ENCODE measurements around the gene RNF220. TPM values are rescaled to one million over a fixed set of nuclear protein-coding genes. Genes with fewer than 3 reads are reported as not detected.

RNF220 gene
- total and polyA plus RNA-seq, 9 of the 15 experiments (the other 6 are each of a cell fraction or from before 2014, with no cell fraction given) = 5.1 to 117 (median 66.9) TPM

GRCh38 chr1:44643721-44644334 is 238.8 kb downstream of the RNF220 start:
- Histone ChIP-seq H4K20me1 (replicated peaks; ENCODE audit: control insufficient read depth, insufficient read depth, low read length) (peaks cover 5% of the 10 kb centered on the region; the same call in 1 of the 2 replicates), H3K27me3 (ENCODE audit: control insufficient read depth in 2 of 2, insufficient read depth in 2 of 2, low read length in 2 of 2) (no peaks in the 10 kb centered on the region), H2AFZ (ENCODE audit: low read depth, low read length) (no peak overlapping the region), H3K4me3 (no peak overlapping the region), H3K9me1 (ENCODE audit: control insufficient read depth, insufficient read depth, low read length) (peaks cover 2% of the 10 kb centered on the region), H3K9ac (ENCODE audit: insufficient read depth in 1 of 2, low read depth in 2 of 2, low read length in 2 of 2) (peak overlapping the region in 1 of 2 experiments; percentile 57; a peak in 1 of 4 replicates), H3K4me1 (replicated peaks in 1 of 2; ENCODE audit: control insufficient read depth in 2 of 2, insufficient read depth in 2 of 2, low read length in 2 of 2) (peaks cover 4 to 10% of the 10 kb centered on the region in 2 experiments; a peak in 4 of 5 replicates), H3K79me2 (ENCODE audit: control insufficient read depth, insufficient read depth, low read length) (peaks cover 4% of the 10 kb centered on the region; the same call in 1 of the 3 replicates), H3K9me3 (replicated peaks; ENCODE audit: control insufficient read depth, insufficient read depth, low read depth, low read length) (no peaks in the 10 kb centered on the region), H3K36me3 (ENCODE audit: control insufficient read depth, insufficient read depth, low read length) (peaks cover 97% of the 10 kb centered on the region), H3K27ac (ENCODE audit: extremely low read depth, low read depth, low read length) (no peak overlapping the region), H3K4me2 (ENCODE audit: insufficient read depth, low read length) (no peak overlapping the region)
- BruUV-seq (replicated peaks) = no TSS peak
- intact Hi-C loops (cut with micrococcal nuclease) (no loop called here), in situ Hi-C loops (cut with MboI) (no loop called here)
- CTCF ChIA-PET (ENCODE audit: low intra/inter-chr PET ratio) = no interaction called here
- ATAC-seq = no peak
- no peak for FAIRE-seq
- POLR2A ChIA-PET = interaction anchor here (0.6 to 21.3 kb wide), 4 partner anchors 1 to 29 kb away, joined by 3 to 328 read pairs (median 166); no protein-coding TSS in a partner anchor
- 86% methylated on average over 9 of the region's 9 CpGs for WGBS (ENCODE audit: insufficient coverage, low coverage, missing lambda C conversion rate)
- TF ChIP-seq POLR2G (IDR thresholded peaks at IDR 0.05; ENCODE audit: low read depth, low read length) = 0 out of 2 replicates have a peak, but pooled peaks have one; percentile 39
- TF ChIP-seq, protein P1, sequence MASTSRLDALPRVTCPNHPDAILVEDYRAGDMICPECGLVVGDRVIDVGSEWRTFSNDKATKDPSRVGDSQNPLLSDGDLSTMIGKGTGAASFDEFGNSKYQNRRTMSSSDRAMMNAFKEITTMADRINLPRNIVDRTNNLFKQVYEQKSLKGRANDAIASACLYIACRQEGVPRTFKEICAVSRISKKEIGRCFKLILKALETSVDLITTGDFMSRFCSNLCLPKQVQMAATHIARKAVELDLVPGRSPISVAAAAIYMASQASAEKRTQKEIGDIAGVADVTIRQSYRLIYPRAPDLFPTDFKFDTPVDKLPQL (IDR thresholded peaks at IDR 0.05; ENCODE audit: extremely low read depth, insufficient read length) = no peak
- no peak for DNase-seq (ENCODE audit: extremely low read depth in 1 of 4, low spot score in 3 of 4)

- POLR2A ChIA-PET = interaction anchor here (0.5 to 21.3 kb wide), 3 partner anchors 0 to 322 kb away, joined by 3 to 328 read pairs (median 328); no protein-coding TSS in a partner anchor
- Histone ChIP-seq H3K4me1 (replicated peaks in 1 of 2; ENCODE audit: control insufficient read depth in 2 of 2, insufficient read depth in 2 of 2, low read length in 2 of 2) (peaks cover 0 to 11% of the 10 kb centered on the region in 2 experiments; a peak in 2 of 5 replicates), H3K27ac (ENCODE audit: extremely low read depth, low read depth, low read length) (no peak overlapping the region), H3K79me2 (ENCODE audit: control insufficient read depth, insufficient read depth, low read length) (no peaks in the 10 kb centered on the region), H3K9me3 (replicated peaks; ENCODE audit: control insufficient read depth, insufficient read depth, low read depth, low read length) (no peaks in the 10 kb centered on the region), H2AFZ (ENCODE audit: low read depth, low read length) (no peak overlapping the region), H3K9me1 (ENCODE audit: control insufficient read depth, insufficient read depth, low read length) (peaks cover 2% of the 10 kb centered on the region), H3K36me3 (ENCODE audit: control insufficient read depth, insufficient read depth, low read length) (peaks cover 99% of the 10 kb centered on the region; the same call in 2 of the 3 replicates), H3K4me2 (ENCODE audit: insufficient read depth, low read length) (no peak overlapping the region), H3K27me3 (ENCODE audit: control insufficient read depth in 2 of 2, insufficient read depth in 2 of 2, low read length in 2 of 2) (no peaks in the 10 kb centered on the region), H3K9ac (ENCODE audit: insufficient read depth in 1 of 2, low read depth in 2 of 2, low read length in 2 of 2) (no peak overlapping the region; a peak in 1 of 4 replicates), H3K4me3 (no peak overlapping the region), H4K20me1 (replicated peaks; ENCODE audit: control insufficient read depth, insufficient read depth, low read length) (peaks cover 5% of the 10 kb centered on the region; the same call in 1 of the 2 replicates)
- in situ Hi-C loops (cut with MboI) = no loop called here
- WGBS (ENCODE audit: insufficient coverage, low coverage, missing lambda C conversion rate) = 92% methylated on average over 7 of the region's 7 CpGs
- CTCF ChIA-PET (ENCODE audit: low intra/inter-chr PET ratio) = no interaction called here
- intact Hi-C loops (cut with micrococcal nuclease) = no loop called here
- no TSS peak for BruUV-seq (replicated peaks)
- ATAC-seq (no peak), DNase-seq (ENCODE audit: extremely low read depth in 1 of 4, low spot score in 3 of 4) (no peak), FAIRE-seq (no peak)
- TF ChIP-seq USF1 (CRISPR knock-in tag; IDR thresholded peaks at IDR 0.05) = no peak
- TF ChIP-seq DEAF1 (CRISPR knock-in tag; IDR thresholded peaks at IDR 0.05) = no peak
- no peak for TF ChIP-seq SIN3A (IDR thresholded peaks at IDR 0.05; ENCODE audit: borderline replicate concordance in 2 of 2, control insufficient read depth in 1 of 2, low read depth in 2 of 2, low read length in 2 of 2)
- TF ChIP-seq, protein P2, sequence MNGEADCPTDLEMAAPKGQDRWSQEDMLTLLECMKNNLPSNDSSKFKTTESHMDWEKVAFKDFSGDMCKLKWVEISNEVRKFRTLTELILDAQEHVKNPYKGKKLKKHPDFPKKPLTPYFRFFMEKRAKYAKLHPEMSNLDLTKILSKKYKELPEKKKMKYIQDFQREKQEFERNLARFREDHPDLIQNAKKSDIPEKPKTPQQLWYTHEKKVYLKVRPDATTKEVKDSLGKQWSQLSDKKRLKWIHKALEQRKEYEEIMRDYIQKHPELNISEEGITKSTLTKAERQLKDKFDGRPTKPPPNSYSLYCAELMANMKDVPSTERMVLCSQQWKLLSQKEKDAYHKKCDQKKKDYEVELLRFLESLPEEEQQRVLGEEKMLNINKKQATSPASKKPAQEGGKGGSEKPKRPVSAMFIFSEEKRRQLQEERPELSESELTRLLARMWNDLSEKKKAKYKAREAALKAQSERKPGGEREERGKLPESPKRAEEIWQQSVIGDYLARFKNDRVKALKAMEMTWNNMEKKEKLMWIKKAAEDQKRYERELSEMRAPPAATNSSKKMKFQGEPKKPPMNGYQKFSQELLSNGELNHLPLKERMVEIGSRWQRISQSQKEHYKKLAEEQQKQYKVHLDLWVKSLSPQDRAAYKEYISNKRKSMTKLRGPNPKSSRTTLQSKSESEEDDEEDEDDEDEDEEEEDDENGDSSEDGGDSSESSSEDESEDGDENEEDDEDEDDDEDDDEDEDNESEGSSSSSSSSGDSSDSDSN (IDR thresholded peaks at IDR 0.05; ENCODE audit: borderline replicate concordance in 1 of 2, low read depth in 2 of 2, low read length in 2 of 2) = no peak
These were observed 239.8 kb downstream of the RNF220 start for GRCh38 chr1:44644806-44645205.

All from K562 (cell line).